ENCODE data around the gene CHST11. TPM values are rescaled to one million over a fixed set of nuclear protein-coding genes. Genes with fewer than 3 reads are reported as not detected.

CHST11 gene
- total RNA-seq, 2 donors from 2014 or later: 2.9 to 4.9 TPM

- H3K9ac ChIP-seq (ENCODE audit: low read depth in 2 of 2, low read length in 2 of 2): no peak overlapping the region
- TF ChIP-seq CTCF (IDR thresholded peaks at IDR 0.05): no peak
- intact Hi-C loops (cut with DNase I): no loop called here
- no peak overlapping the region for H3K27ac ChIP-seq
- H3K9me3 ChIP-seq: no peaks in the 10 kb centered on the region
- H3K4me3 ChIP-seq: no peak overlapping the region
- no peaks in the 10 kb centered on the region for H3K36me3 ChIP-seq
- H3K4me1 ChIP-seq: no peaks in the 10 kb centered on the region
- H3K27me3 ChIP-seq: no peaks in the 10 kb centered on the region
- no peak for DNase-seq
Observed at GRCh38 chr12:104513681-104514080, 56.9 kb downstream of the CHST11 start.

DNA sequence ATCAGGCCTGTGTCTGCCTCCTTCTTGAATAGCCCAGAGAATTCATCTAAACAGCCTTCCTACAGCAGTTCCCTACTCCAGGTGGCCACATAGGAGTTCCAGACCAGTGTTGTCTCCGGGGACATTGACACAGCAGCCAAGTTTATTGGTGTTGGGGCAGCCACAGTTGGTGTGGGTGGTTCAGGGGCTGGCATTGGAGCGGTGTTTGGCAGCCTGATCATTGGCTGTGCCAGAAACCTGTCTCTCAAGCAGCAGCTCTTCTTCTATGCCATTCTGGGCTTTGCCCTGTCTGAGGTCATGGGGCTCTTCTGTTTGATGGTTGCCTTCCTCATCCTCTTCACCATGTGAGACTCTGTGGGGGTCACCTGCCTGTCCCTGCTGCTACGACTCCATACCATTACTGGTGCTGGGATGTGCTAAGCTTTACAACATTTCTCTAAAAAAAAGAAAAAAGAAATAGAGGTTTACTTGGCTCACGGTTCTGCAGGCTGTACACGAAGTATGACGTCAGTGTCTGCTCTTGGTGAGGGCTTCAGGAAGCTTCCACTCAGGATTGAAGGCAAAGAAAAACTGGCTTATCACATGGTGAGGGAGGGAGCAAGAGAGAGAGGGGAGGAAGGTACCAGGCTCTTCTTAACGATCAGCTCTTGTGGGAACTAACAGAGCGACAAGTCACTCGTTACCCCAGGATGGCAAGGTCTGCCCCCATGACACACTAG lies 57.5 kb downstream of the CHST11 start:
- no peak overlapping the region for H3K4me3 ChIP-seq
- no peak for TF ChIP-seq CTCF (IDR thresholded peaks at IDR 0.05)
- intact Hi-C loops (cut with DNase I): no loop called here

GRCh38 chr12:104515899-104516298 lies 59.2 kb downstream of the CHST11 start:
- no peak for TF ChIP-seq CTCF (IDR thresholded peaks at IDR 0.05)
- Histone ChIP-seq H3K36me3 (no peaks in the 10 kb centered on the region), H3K9me3 (no peaks in the 10 kb centered on the region), H3K9ac (ENCODE audit: low read depth in 2 of 2, low read length in 2 of 2) (no peak overlapping the region), H3K27me3 (no peaks in the 10 kb centered on the region), H3K4me3 (no peak overlapping the region), H3K4me1 (no peaks in the 10 kb centered on the region), H3K27ac (no peak overlapping the region)
- DNase-seq: no peak
- intact Hi-C loops (cut with DNase I): no loop called here

More for the DNA sequence above, 57.5 kb downstream of the CHST11 start:
- Histone ChIP-seq H3K36me3 (no peaks in the 10 kb centered on the region), H3K27me3 (no peaks in the 10 kb centered on the region), H3K27ac (no peak overlapping the region), H3K9me3 (no peaks in the 10 kb centered on the region), H3K9ac (ENCODE audit: low read depth in 2 of 2, low read length in 2 of 2) (no peak overlapping the region), H3K4me1 (no peaks in the 10 kb centered on the region)
- DNase-seq: no peak

DNA sequence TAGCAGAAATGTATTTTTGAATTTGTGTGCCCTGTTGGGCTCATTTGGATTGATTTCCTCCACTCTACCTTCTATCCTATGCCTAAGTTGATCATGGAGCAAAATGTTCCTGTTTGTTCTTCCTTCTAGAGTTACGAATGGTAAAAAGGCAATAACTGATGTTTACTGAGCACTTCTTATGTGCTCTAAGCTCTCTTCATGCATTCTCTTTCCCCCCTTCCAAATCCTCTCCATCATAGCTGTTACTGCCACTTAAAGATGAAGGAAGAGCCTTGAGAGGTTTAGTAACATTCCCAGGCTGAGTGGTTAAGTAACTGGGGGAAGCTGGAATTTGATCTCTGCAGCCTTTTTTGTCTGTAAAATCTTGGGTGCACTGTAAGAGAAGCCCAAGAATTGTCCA lies 60.1 kb downstream of the CHST11 start:
- Histone ChIP-seq H3K9me3 (no peaks in the 10 kb centered on the region), H3K27me3 (no peaks in the 10 kb centered on the region), H3K36me3 (no peaks in the 10 kb centered on the region), H3K27ac (no peak overlapping the region), H3K9ac (ENCODE audit: low read depth in 2 of 2, low read length in 2 of 2) (no peak overlapping the region), H3K4me3 (no peak overlapping the region), H3K4me1 (no peaks in the 10 kb centered on the region)
- intact Hi-C loops (cut with DNase I): no loop called here
- no peak for DNase-seq
- no peak for TF ChIP-seq CTCF (IDR thresholded peaks at IDR 0.05)

GRCh38 chr12:104517880-104518279 lies 61.1 kb downstream of the CHST11 start:
- no peak overlapping the region for H3K27ac ChIP-seq
- DNase-seq: no peak
- intact Hi-C loops (cut with DNase I): no loop called here
- H3K27me3 ChIP-seq: no peaks in the 10 kb centered on the region
- TF ChIP-seq CTCF (IDR thresholded peaks at IDR 0.05): no peak
- no peaks in the 10 kb centered on the region for H3K36me3 ChIP-seq
- H3K4me3 ChIP-seq: no peak overlapping the region
- H3K9me3 ChIP-seq: no peaks in the 10 kb centered on the region
- H3K4me1 ChIP-seq: no peaks in the 10 kb centered on the region
- H3K9ac ChIP-seq (ENCODE audit: low read depth in 2 of 2, low read length in 2 of 2): no peak overlapping the region
